HCT116 (cell line): ENCODE data around the gene MIDN. TPM values are rescaled to one million over a fixed set of nuclear protein-coding genes. Genes with fewer than 3 reads are reported as not detected.

ENCODE experiments used
- ATAC-seq: fragments of 200-7000 bp; cut with Tn5 transposase; 2 replicates; pipeline ENCODE4 v1.9.1; 2020; ENCODE audit warnings: mild to moderate bottlenecking, moderate library complexity
- BruUV-seq: library from RNA; stranded (reverse); fragments of 400-500 nt; replicated peaks from 2 replicates; lab custom pipeline; 2021; lab: Mats Ljungman, UMichigan
- CTCF ChIA-PET: fragments of 300-600 bp; sonication (Branson Sonifier 250); formaldehyde crosslinking; loops from one replicate; lab custom pipeline; 2021; ENCODE audit warnings: antibody characterized with exemption; lab: Charles Lee
- POLR2A ChIA-PET: fragments of 300-600, 350-600 bp; sonication (Branson Sonifier 250); formaldehyde crosslinking; loops from one replicate; lab custom pipeline; 2021; ENCODE audit warnings: antibody characterized with exemption; lab: Charles Lee
- RAD21 ChIA-PET, 2 experiments: fragments of 300-600 bp; sonication (Branson Sonifier 250); formaldehyde crosslinking; loops; one replicate each; lab custom pipeline; 2023; ENCODE audit warnings: low total read pairs in 2 of 2; ENCODE audit not compliant: uncharacterized antibody in 2 of 2, unreplicated experiment in 2 of 2, low non-redundant PET in 1 of 2; lab: Charles Lee
- DNase-seq: peaks from one replicate; pipeline ENCODE4 v3.0.0-alpha.2; 2010; ENCODE audit warnings: low read depth, low spot score
- H2AFZ ChIP-seq: fragments of 200-600 bp; shearing (Covaris generic), sonication (generic); 2 replicates; pipeline ENCODE4 v1.6.1; 2017; ENCODE audit warnings: low read depth, mixed run types, mixed read lengths, antibody characterized with exemption, low read length; ENCODE audit not compliant: poor library complexity, severe bottlenecking
- H3K27ac ChIP-seq: 2 replicates; pipeline ENCODE4 v1.5.1; 2012; ENCODE audit warnings: low read depth, low read length
- H3K27me3 ChIP-seq: fragments of 200-600 bp; sonication (generic); 2 replicates; pipeline ENCODE4 v1.6.1; 2016; ENCODE audit warnings: mixed run types, low read length, mixed read lengths; ENCODE audit not compliant: insufficient read depth
- H3K36me3 ChIP-seq, 2 experiments: fragments of 200-500 bp in 1 of 2; fragments of 200-600 bp in 1 of 2; sonication (Bioruptor generic) in 1 of 2; sonication (generic) in 1 of 2; 2 replicates each; pipeline versions ENCODE4 v1.5.1 to v1.6.1; 2014 to 2016; ENCODE audit warnings: low read length in 2 of 2, inconsistent platforms in 1 of 2, mixed read lengths in 1 of 2, mixed run types in 1 of 2; ENCODE audit not compliant: insufficient read depth in 2 of 2, control insufficient read depth in 1 of 2
- H3K4me1 ChIP-seq, 2 experiments: fragments of 200-600 bp in 1 of 2; sonication (generic) in 1 of 2; 2 replicates each; pipeline versions ENCODE4 v1.5.1 to v1.6.1; 2012 to 2017; ENCODE audit warnings: low read length in 2 of 2, inconsistent platforms in 1 of 2, mild to moderate bottlenecking in 1 of 2, mixed read lengths in 1 of 2, mixed run types in 1 of 2, moderate library complexity in 1 of 2; ENCODE audit not compliant: insufficient read depth in 2 of 2, control insufficient read depth in 1 of 2
- H3K4me2 ChIP-seq: fragments of 200-600 bp; sonication (generic); 2 replicates; pipeline ENCODE4 v1.6.1; 2017; ENCODE audit warnings: mixed run types, low read length, mixed read lengths
- H3K4me3 ChIP-seq, 2 experiments: fragments of 200-600 bp in 1 of 2; sonication (generic) in 1 of 2; replicated peaks in 1 of 2; 2 replicates each; pipeline ENCODE4 v1.5.1; 2011 to 2016; ENCODE audit warnings: low read length in 2 of 2, control low read depth in 1 of 2, low read depth in 1 of 2, mild to moderate bottlenecking in 1 of 2, mixed read lengths in 1 of 2, mixed run types in 1 of 2
- H3K79me2 ChIP-seq: fragments of 200-600 bp; sonication (generic); 2 replicates; pipeline ENCODE4 v1.6.1; 2017; ENCODE audit warnings: mild to moderate bottlenecking, mixed run types, low read length, moderate library complexity, mixed read lengths; ENCODE audit not compliant: insufficient read depth
- H3K9ac ChIP-seq: fragments of 200-600 bp; sonication (generic); 2 replicates; pipeline ENCODE4 v1.6.1; 2016; ENCODE audit warnings: low read length, mixed read lengths
- H3K9me2 ChIP-seq: fragments of 200-600 bp; sonication (generic), shearing (Covaris generic); 2 replicates; pipeline ENCODE4 v1.6.1; 2017; ENCODE audit warnings: mixed run types, mild to moderate bottlenecking, moderate library complexity; ENCODE audit not compliant: insufficient read depth
- H3K9me3 ChIP-seq, 2 experiments: fragments of 200-500 bp in 1 of 2; fragments of 200-600 bp in 1 of 2; sonication (Bioruptor generic) in 1 of 2; sonication (generic) in 1 of 2; 2 replicates each; pipeline ENCODE4 v1.6.1; 2014 to 2017; ENCODE audit warnings: low read length in 2 of 2, mixed read lengths in 2 of 2, inconsistent platforms in 1 of 2, low read depth in 1 of 2, mild to moderate bottlenecking in 1 of 2, mixed run types in 1 of 2, moderate library complexity in 1 of 2; ENCODE audit not compliant: control insufficient read depth in 1 of 2, insufficient read depth in 1 of 2
- H4K20me1 ChIP-seq: fragments of 200-600 bp; sonication (generic), shearing (Covaris generic); 2 replicates; pipeline ENCODE4 v1.6.1; 2017; ENCODE audit warnings: mixed run types, mild to moderate bottlenecking, moderate library complexity; ENCODE audit not compliant: insufficient read depth
- EGR1 ChIP-seq: IDR thresholded peaks from 2 replicates; pipeline ENCODE4 v1.6.1; 2012; ENCODE audit warnings: low read depth
- EZH2 ChIP-seq: fragments of 200-600 bp; sonication (generic); IDR thresholded peaks from 2 replicates; pipeline ENCODE4 v1.6.1; 2017; ENCODE audit warnings: antibody characterized with exemption, mixed run types
- EZH2phosphoT487 ChIP-seq: fragments of 200-600 bp; IDR thresholded peaks from 2 replicates; pipeline ENCODE4 v1.6.1; 2018; ENCODE audit warnings: antibody characterized with exemption, borderline replicate concordance
- JUND ChIP-seq: IDR thresholded peaks from 2 replicates; pipeline ENCODE4 v1.6.1; 2012
- POLR2A ChIP-seq: IDR thresholded peaks from 2 replicates; pipeline ENCODE4 v1.7.0; 2011; ENCODE audit warnings: borderline replicate concordance; ENCODE audit not compliant: insufficient read depth, insufficient read length; ENCODE audit errors: extremely low read depth
- POLR2AphosphoS5 ChIP-seq: IDR thresholded peaks from 2 replicates; pipeline ENCODE4 v1.6.1; 2011; ENCODE audit warnings: mild to moderate bottlenecking, low read depth, low read length, moderate library complexity
- RAD21 ChIP-seq: IDR thresholded peaks from 2 replicates; pipeline ENCODE4 v1.6.1; 2012; ENCODE audit warnings: low read depth, mild to moderate bottlenecking
- SRF ChIP-seq: IDR thresholded peaks from 2 replicates; pipeline ENCODE4 v1.6.1; 2012; ENCODE audit warnings: low read depth
- YY1 ChIP-seq: IDR thresholded peaks from 2 replicates; pipeline ENCODE4 v1.6.1; 2011; ENCODE audit warnings: low read length, low read depth, moderate library complexity, mild to moderate bottlenecking; ENCODE audit not compliant: insufficient replicate concordance; ENCODE audit errors: extremely low read depth
- ZFX ChIP-seq: fragments of 450-650 bp; IDR thresholded peaks from 2 replicates; pipeline ENCODE4 v1.6.1; 2017
- intact Hi-C: fragments of 100-400 bp; cut with micrococcal nuclease; formaldehyde crosslinking; loops from 2 replicates; pipeline ENCODE4 v1.10.0; 2022
- total RNA-seq: library from RNA; stranded (reverse); gene quantifications from one replicate; pipeline ENCODE4 v1.2.1, GENCODE V29; 2021; ENCODE audit not compliant: unreplicated experiment
- TF ChIP-seq, protein P1 (sequence below): IDR thresholded peaks from 2 replicates; pipeline ENCODE4 v1.6.1; 2012; ENCODE audit warnings: low read depth
- TF ChIP-seq, protein P2 (sequence below): IDR thresholded peaks from 2 replicates; pipeline ENCODE4 v1.6.1; 2012

The MIDN gene
- total RNA-seq, 1 experiment from 2014 or later: 146 TPM

DNA sequence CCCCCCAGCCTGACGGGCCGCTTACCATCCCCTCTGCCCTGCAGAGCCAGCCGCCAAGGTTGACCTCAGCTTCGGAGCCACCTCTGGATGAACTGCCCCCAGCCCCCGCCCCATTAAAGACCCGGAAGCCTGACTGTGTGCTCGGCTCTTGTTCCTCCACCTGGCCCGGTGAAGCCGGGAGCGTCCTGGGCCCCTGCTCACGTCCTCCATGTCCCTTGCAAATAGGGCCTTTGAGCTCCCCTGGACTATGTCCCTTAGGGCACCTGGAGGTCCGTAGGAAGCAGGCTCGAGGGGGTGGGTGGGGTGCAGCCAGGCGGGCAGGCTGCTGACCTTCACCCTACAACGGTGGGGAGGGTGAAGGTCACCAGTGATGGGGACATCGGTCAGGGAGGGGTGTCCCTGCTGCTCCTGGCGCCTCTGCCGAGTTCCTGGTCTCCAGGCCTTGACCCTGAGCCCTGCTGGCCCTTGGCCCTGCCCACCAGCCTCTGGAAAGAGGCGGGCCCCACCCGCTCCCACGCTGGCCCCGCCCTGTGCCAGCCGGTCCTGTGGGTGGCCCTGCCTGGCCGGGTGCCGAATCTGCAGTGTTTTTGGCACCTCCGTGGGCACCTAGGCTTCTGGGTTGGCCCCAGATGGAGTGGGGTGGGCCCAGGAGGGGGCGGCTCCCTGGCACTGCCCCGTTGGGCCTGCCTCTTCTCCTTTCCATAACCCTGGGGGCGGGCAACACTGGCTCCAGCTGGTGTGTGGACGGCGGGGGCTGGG lies 3.5 kb upstream of the MIDN start:
- H3K9ac ChIP-seq: peak overlapping the region; percentile 99
- H3K4me3 ChIP-seq: peak overlapping the region in 1 of 2 experiments; percentile 12; a peak in 1 of 4 replicates
- no peaks in the 10 kb centered on the region for H3K9me3 ChIP-seq
- POLR2A ChIA-PET: interaction anchor here (0.7 to 5.3 kb wide), 12 partner anchors 8 to 216 kb away, joined by 3 to 139 read pairs (median 4); partner anchors contain the start of genes CIRBP and FAM174C
- no peak overlapping the region for H2AFZ ChIP-seq
- H3K4me1 ChIP-seq: peaks cover 53 to 68% of the 10 kb centered on the region in 2 experiments
- no peaks in the 10 kb centered on the region for H3K9me2 ChIP-seq
- TF ChIP-seq EZH2phosphoT487: no peak
- TF ChIP-seq POLR2AphosphoS5: peak; percentile 29; the same call in 1 of the 2 replicates
- H4K20me1 ChIP-seq: peaks cover 13% of the 10 kb centered on the region; the same call in 1 of the 2 replicates
- CTCF ChIA-PET: interaction anchor here (0.7 to 5.2 kb wide), 25 partner anchors 8 to 552 kb away, joined by 3 to 325 read pairs (median 4); partner anchors contain the start of genes ABCA7, CIRBP, CNN2 and FAM174C
- RAD21 ChIA-PET: interaction anchor here (0.7 to 2.1 kb wide), 8 partner anchors 8 to 29 kb away, joined by 4 to 51 read pairs (median 10); partner anchors contain the start of gene CIRBP (in 2 of the 2)
- H3K27ac ChIP-seq: peak overlapping the region; percentile 100
- H3K4me2 ChIP-seq: peak overlapping the region; percentile 98
- intact Hi-C loops: loop anchor here (1.0 to 10.0 kb wide), 4 partner anchors 21 to 450 kb away; partner anchors contain the start of genes CNN2, GPX4, PTBP1 and RNU6-2
- ATAC-seq: no peak
- H3K79me2 ChIP-seq: peaks cover 47% of the 10 kb centered on the region
- no TSS peak for BruUV-seq
- DNase-seq: no peak
- H3K27me3 ChIP-seq: no peaks in the 10 kb centered on the region
- peaks cover 0 to 16% of the 10 kb centered on the region in 2 experiments; a peak in 2 of 4 replicates for H3K36me3 ChIP-seq

DNA sequence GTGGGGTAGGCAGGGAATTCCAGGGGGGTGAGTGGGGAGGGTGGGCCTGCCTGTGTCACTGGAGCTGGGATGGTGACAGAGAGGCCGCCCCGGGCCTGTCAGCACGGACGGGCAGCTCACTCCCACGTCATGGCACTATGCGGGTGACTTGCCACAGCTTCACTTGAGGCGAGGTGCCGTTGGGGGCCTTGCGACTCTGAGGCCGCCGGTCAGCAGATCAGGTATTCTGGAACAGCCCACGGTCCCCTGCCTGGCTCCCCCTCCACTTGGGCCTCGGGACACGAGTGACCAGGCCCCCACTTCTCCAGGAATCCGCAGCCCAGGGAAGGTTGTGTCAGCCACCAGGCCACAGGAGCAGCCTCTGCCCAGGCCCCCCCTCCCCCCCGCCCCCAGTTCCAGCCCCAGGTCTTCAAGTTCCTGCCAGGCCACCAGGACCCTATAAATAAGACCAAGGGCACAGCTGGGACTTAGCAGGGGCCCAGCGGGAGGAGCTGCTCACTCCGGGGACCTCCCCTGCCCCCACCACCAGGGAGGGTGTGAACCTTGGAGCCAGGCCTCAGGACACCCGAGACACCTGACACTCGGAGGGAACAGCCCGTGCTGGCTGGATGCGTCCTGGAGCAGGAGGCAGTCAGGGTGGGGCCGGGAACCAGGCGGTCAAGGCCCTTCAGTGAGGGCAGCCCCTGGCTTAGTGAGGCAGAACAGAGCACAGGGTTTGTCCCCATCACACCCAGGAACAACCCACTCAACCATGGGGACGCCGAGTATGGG lies 2.7 kb upstream of the MIDN start:
- peak overlapping the region; percentile 99 for H3K9ac ChIP-seq
- H4K20me1 ChIP-seq: peaks cover 13% of the 10 kb centered on the region; the same call in 1 of the 2 replicates
- H3K27ac ChIP-seq: peak overlapping the region; percentile 100

More for the DNA sequence above, 2.7 kb upstream of the MIDN start:
- peaks cover 49% of the 10 kb centered on the region for H3K79me2 ChIP-seq
- intact Hi-C loops: loop anchor here (10.0 kb wide), 2 partner anchors 221 to 451 kb away; partner anchors contain the start of genes CNN2, PTBP1, RNU6-2 and TMEM259
- H3K9me2 ChIP-seq: no peaks in the 10 kb centered on the region
- no peaks in the 10 kb centered on the region for H3K27me3 ChIP-seq
- no peaks in the 10 kb centered on the region for H3K9me3 ChIP-seq
- CTCF ChIA-PET: interaction anchor here (1.2 to 5.2 kb wide), 6 partner anchors 15 to 137 kb away, joined by 3 to 325 read pairs (median 6); partner anchors contain the start of gene CIRBP
- H2AFZ ChIP-seq: no peak overlapping the region
- no peak for ATAC-seq
- peaks cover 52 to 65% of the 10 kb centered on the region in 2 experiments for H3K4me1 ChIP-seq
- TF ChIP-seq, protein P1, sequence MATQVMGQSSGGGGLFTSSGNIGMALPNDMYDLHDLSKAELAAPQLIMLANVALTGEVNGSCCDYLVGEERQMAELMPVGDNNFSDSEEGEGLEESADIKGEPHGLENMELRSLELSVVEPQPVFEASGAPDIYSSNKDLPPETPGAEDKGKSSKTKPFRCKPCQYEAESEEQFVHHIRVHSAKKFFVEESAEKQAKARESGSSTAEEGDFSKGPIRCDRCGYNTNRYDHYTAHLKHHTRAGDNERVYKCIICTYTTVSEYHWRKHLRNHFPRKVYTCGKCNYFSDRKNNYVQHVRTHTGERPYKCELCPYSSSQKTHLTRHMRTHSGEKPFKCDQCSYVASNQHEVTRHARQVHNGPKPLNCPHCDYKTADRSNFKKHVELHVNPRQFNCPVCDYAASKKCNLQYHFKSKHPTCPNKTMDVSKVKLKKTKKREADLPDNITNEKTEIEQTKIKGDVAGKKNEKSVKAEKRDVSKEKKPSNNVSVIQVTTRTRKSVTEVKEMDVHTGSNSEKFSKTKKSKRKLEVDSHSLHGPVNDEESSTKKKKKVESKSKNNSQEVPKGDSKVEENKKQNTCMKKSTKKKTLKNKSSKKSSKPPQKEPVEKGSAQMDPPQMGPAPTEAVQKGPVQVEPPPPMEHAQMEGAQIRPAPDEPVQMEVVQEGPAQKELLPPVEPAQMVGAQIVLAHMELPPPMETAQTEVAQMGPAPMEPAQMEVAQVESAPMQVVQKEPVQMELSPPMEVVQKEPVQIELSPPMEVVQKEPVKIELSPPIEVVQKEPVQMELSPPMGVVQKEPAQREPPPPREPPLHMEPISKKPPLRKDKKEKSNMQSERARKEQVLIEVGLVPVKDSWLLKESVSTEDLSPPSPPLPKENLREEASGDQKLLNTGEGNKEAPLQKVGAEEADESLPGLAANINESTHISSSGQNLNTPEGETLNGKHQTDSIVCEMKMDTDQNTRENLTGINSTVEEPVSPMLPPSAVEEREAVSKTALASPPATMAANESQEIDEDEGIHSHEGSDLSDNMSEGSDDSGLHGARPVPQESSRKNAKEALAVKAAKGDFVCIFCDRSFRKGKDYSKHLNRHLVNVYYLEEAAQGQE: no peak
- TF ChIP-seq, protein P2, sequence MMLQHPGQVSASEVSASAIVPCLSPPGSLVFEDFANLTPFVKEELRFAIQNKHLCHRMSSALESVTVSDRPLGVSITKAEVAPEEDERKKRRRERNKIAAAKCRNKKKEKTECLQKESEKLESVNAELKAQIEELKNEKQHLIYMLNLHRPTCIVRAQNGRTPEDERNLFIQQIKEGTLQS: no peak
- TF ChIP-seq POLR2A (no peak), EZH2 (no peak), YY1 (no peak), JUND (no peak), ZFX (no peak), RAD21 (no peak), EGR1 (no peak), SRF (no peak)
- TF ChIP-seq, all 23 proteins: peak for 0
- Histone ChIP-seq H3K4me3 (no peak overlapping the region), H3K36me3 (peaks cover 0 to 17% of the 10 kb centered on the region in 2 experiments; a peak in 3 of 4 replicates), H3K4me2 (peak overlapping the region; percentile 98)
- no TSS peak for BruUV-seq
- DNase-seq: no peak
- RAD21 ChIA-PET: interaction anchor here (1.8 to 2.1 kb wide), 2 partner anchors 20 kb away, joined by 45 to 51 read pairs; no protein-coding TSS in a partner anchor
- POLR2A ChIA-PET: interaction anchor here (0.7 to 5.3 kb wide), 5 partner anchors 16 to 165 kb away, joined by 3 to 139 read pairs (median 12); partner anchors contain the start of gene CIRBP
